HFFc6 (cell line): ENCODE measurements around the gene MLN. TPM values are rescaled to one million over a fixed set of nuclear protein-coding genes. Genes with fewer than 3 reads are reported as not detected.

ENCODE experiments used
- DNase-seq: peaks from one replicate; pipeline ENCODE4 v3.0.0-alpha.2; 2018
- H3K27ac Mint-ChIP-seq: 2 replicates; pipeline ENCODE4 v1.8.0; 2020; ENCODE audit warnings: mild to moderate bottlenecking, mixed read lengths
- H3K27me3 Mint-ChIP-seq: 2 replicates; pipeline ENCODE4 v1.8.0; 2021; ENCODE audit warnings: mild to moderate bottlenecking, moderate library complexity, mixed read lengths; ENCODE audit not compliant: insufficient read depth
- H3K36me3 Mint-ChIP-seq: 2 replicates; pipeline ENCODE4 v1.8.0; 2021; ENCODE audit warnings: low read depth, mixed read lengths
- H3K4me1 Mint-ChIP-seq: 2 replicates; pipeline ENCODE4 v1.8.0; 2020; ENCODE audit warnings: low read depth, mixed read lengths
- H3K4me3 Mint-ChIP-seq: 2 replicates; pipeline ENCODE4 v1.8.0; 2020; ENCODE audit warnings: mild to moderate bottlenecking, moderate library complexity, mixed read lengths
- H3K9me3 Mint-ChIP-seq: 2 replicates; pipeline ENCODE4 v1.8.0; 2020; ENCODE audit warnings: mild to moderate bottlenecking, mixed read lengths
- total RNA-seq, 6 experiments: library from RNA; stranded (reverse); fragmentation: NEBNext Ultra II Directional; extraction: Animal tissue kit (Norgen Biotek cat#: 25700); gene quantifications; 2 replicates in 1 of 6; 3 replicates in 5 of 6; pipeline ENCODE4 v1.2.3, GENCODE V29; 2021
- TF ChIP-seq, protein P1 (sequence below): fragments of 200-600 bp; sonication (generic); IDR thresholded peaks from 2 replicates; pipeline ENCODE4 v1.5.0; 2021; ENCODE audit warnings: antibody characterized with exemption, mild to moderate bottlenecking

MLN gene
- total RNA-seq, 6 experiments from 2014 or later: not detected

DNA sequence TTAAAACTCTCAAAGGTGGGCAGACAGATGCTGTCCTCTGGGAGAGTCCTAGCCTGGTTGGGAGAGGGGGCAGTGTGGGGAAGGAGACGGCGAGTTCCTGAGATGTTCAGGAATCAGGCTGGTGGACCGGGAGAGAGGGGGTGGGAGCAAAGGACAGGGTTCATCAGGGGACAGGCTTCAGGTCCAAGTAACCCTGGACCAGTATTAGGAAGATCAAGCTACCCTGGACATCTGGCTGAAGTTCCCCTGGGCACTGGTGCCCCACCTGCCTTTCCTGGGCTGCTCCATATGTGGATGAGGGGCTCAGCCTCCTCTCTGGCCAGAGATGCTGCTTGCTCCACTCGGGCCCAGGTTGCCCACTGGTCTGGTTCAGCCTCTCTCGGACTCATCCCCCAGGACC, 56.0 kb downstream of the MLN start:
- H3K36me3 Mint-ChIP-seq: no peaks in the 10 kb centered on the region
- peaks cover 42% of the 10 kb centered on the region for H3K4me1 Mint-ChIP-seq
- H3K9me3 Mint-ChIP-seq: no peaks in the 10 kb centered on the region
- H3K4me3 Mint-ChIP-seq: no peak overlapping the region
- TF ChIP-seq, protein P1, sequence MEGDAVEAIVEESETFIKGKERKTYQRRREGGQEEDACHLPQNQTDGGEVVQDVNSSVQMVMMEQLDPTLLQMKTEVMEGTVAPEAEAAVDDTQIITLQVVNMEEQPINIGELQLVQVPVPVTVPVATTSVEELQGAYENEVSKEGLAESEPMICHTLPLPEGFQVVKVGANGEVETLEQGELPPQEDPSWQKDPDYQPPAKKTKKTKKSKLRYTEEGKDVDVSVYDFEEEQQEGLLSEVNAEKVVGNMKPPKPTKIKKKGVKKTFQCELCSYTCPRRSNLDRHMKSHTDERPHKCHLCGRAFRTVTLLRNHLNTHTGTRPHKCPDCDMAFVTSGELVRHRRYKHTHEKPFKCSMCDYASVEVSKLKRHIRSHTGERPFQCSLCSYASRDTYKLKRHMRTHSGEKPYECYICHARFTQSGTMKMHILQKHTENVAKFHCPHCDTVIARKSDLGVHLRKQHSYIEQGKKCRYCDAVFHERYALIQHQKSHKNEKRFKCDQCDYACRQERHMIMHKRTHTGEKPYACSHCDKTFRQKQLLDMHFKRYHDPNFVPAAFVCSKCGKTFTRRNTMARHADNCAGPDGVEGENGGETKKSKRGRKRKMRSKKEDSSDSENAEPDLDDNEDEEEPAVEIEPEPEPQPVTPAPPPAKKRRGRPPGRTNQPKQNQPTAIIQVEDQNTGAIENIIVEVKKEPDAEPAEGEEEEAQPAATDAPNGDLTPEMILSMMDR: no peak
- H3K27me3 Mint-ChIP-seq: peaks cover 4% of the 10 kb centered on the region
- no peak overlapping the region for H3K27ac Mint-ChIP-seq
- no peak for DNase-seq

- Mint-ChIP-seq H3K36me3 (no peaks in the 10 kb centered on the region), H3K27ac (peak within 1 kb of the TSS; percentile 63), H3K9me3 (no peaks in the 10 kb centered on the region), H3K4me3 (peak within 1 kb of the TSS; percentile 27; the same call in 1 of the 2 replicates), H3K4me1 (peaks cover 42% of the 10 kb centered on the region), H3K27me3 (peaks cover 4% of the 10 kb centered on the region)
- TF ChIP-seq, protein P1: no peak
- no peak for DNase-seq
Measured at GRCh38 chr6:33746651-33747100, 57.1 kb downstream of the MLN start, which contains the start of gene IP6K3. Gene IP6K3, minus strand, starts transcription at chr6:33746905. Its CDS starts 11,429 bp downstream, at chr6:33735476.

DNA sequence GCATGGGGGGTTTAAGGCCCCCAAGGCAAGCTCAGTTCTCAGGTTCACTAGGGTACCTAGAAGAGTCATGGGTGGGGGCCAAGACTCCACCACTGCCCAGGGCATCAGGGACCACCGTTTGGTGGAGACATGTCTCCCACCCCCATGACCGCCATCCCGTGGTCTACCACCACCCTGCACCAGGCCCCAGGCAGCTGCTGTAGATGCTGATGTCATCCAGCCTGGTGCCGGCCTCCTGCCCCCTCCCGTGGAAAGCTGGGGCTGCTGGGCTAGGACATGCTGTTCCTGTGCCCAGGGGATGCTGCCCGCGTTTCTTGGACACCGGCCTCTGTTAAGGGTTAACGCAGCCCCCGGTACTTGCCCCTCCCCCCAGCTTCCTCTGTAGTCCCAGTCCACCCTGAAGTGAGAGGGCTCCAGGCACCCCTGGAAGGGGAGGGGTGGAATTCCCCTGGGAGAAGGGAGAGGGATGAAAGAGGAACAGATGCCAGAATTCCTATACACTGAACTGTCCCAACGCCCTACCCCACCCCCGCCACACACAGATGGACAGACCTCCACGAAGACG, 57.7 kb downstream of the MLN start:
- DNase-seq: peak; percentile 35
- Mint-ChIP-seq H3K27ac (peak overlapping the region; percentile 63), H3K4me3 (peak overlapping the region; percentile 27; the same call in 1 of the 2 replicates), H3K27me3 (peaks cover 2% of the 10 kb centered on the region), H3K4me1 (peaks cover 37% of the 10 kb centered on the region), H3K36me3 (no peaks in the 10 kb centered on the region), H3K9me3 (no peaks in the 10 kb centered on the region)
- TF ChIP-seq, protein P1: peak; percentile 30

- Mint-ChIP-seq H3K4me3 (no peak overlapping the region; the same call in 1 of the 2 replicates), H3K36me3 (no peaks in the 10 kb centered on the region)
Measured at GRCh38 chr6:33745548-33745947, 58.3 kb downstream of the MLN start.

GRCh38 chr6:33744895-33745546, 58.8 kb downstream of the MLN start:
- H3K4me1 Mint-ChIP-seq: peaks cover 29% of the 10 kb centered on the region
- no peaks in the 10 kb centered on the region for H3K36me3 Mint-ChIP-seq
- peaks cover under 1% of the 10 kb centered on the region for H3K27me3 Mint-ChIP-seq
- H3K9me3 Mint-ChIP-seq: no peaks in the 10 kb centered on the region
- DNase-seq: no peak
- TF ChIP-seq, protein P1: no peak
- H3K27ac Mint-ChIP-seq: peak overlapping the region; percentile 63
- no peak overlapping the region for H3K4me3 Mint-ChIP-seq

More at GRCh38 chr6:33745548-33745947, 58.3 kb downstream of the MLN start:
- Mint-ChIP-seq H3K4me1 (peaks cover 31% of the 10 kb centered on the region), H3K9me3 (no peaks in the 10 kb centered on the region), H3K27ac (peak overlapping the region; percentile 63), H3K27me3 (peaks cover 2% of the 10 kb centered on the region)
- no peak for DNase-seq
- TF ChIP-seq, protein P1: no peak

Other genes starting within 250 kb of the MLN start
- gene BAK1, start 223.7 kb downstream of the MLN start, total RNA-seq: 10 to 100 TPM; 17.5 to 23.2 (median 19.9) TPM
- 10 to 100 TPM; 20.2 to 30.3 (median 26.9) TPM for gene ITPR3, start 182.7 kb downstream of the MLN start, total RNA-seq
- 100 to 1,000 TPM; 109 to 167 (median 140) TPM for gene UQCC2, start 92.3 kb downstream of the MLN start, total RNA-seq
- under 1 TPM in 4 of 6 experiments, not detected in 2; 0.25 to 0.83 (median 0.50) TPM for gene IP6K3, start 57.1 kb downstream of the MLN start, total RNA-seq
- gene LEMD2, start 14.9 kb downstream of the MLN start, total RNA-seq: 10 to 100 TPM; 42.4 to 46.7 (median 44.9) TPM